Neural cell (in vitro differentiated cells): Measurements from ENCODE around the gene NTN3.

Experiments used
- CTCF ChIP-seq: fragments of 450-650 bp; IDR thresholded peaks from 2 replicates; pipeline ENCODE4 v1.5.1; 2014; ENCODE audit warnings: antibody characterized with exemption, mild to moderate bottlenecking, moderate library complexity; ENCODE audit not compliant: poor library complexity, severe bottlenecking
- EP300 ChIP-seq: fragments of 450-650 bp; conservative IDR thresholded peaks from 2 replicates; pipeline ENCODE4 v1.6.1; 2014; ENCODE audit warnings: antibody characterized with exemption, mild to moderate bottlenecking, moderate library complexity; ENCODE audit not compliant: poor library complexity, severe bottlenecking
- EZH2 ChIP-seq: fragments of 200-600, 300-800 bp; shearing (Covaris generic), sonication (generic); IDR thresholded peaks from 2 replicates; pipeline ENCODE4 v1.6.1; 2014; ENCODE audit warnings: antibody characterized with exemption, low read length, borderline replicate concordance, mild to moderate bottlenecking; ENCODE audit not compliant: insufficient read depth, poor library complexity, severe bottlenecking
- POLR2AphosphoS5 ChIP-seq: IDR thresholded peaks from 2 replicates; pipeline ENCODE4 v1.6.1; 2012
- RAD21 ChIP-seq: fragments of 450-650 bp; conservative IDR thresholded peaks from 2 replicates; pipeline ENCODE4 v1.6.1; 2014; ENCODE audit warnings: antibody characterized with exemption, mild to moderate bottlenecking, moderate library complexity
- SMC3 ChIP-seq: fragments of 450-650 bp; conservative IDR thresholded peaks from 2 replicates; pipeline ENCODE4 v1.6.1; 2014; ENCODE audit warnings: antibody characterized with exemption, mild to moderate bottlenecking, moderate library complexity; ENCODE audit not compliant: poor library complexity
- TAF1 ChIP-seq: IDR thresholded peaks from 2 replicates; pipeline ENCODE4 v1.6.1; 2012; ENCODE audit warnings: low read depth

- TF ChIP-seq EP300 (no peak), CTCF (no peak), TAF1 (no peak), POLR2AphosphoS5 (no peak), EZH2 (no peak), SMC3 (no peak), RAD21 (no peak)
Measured at GRCh38 chr16:2489581-2489980, 18.5 kb downstream of the NTN3 start.
